GM21619 (cell line): Measurements from ENCODE around the gene RNASE4.
"Not testable (repeated sequence)": the region's sequence is repeated elsewhere in the genome, so short reads cannot be mapped to it uniquely, and the experiment has no call there.

Experiments used
- ATAC-seq: cut with Tn5 transposase; IDR thresholded peaks from one replicate; pipeline ENCODE4 v1.9.1; 2021; ENCODE audit not compliant: unreplicated experiment

RNASE4 gene

GRCh38 chr14:20734430-20734806 is 50.1 kb downstream of the RNASE4 start:
- ATAC-seq, result peak; percentile 71

- not testable (repeated sequence) for ATAC-seq
Observed at GRCh38 chr14:20738292-20738691, 53.9 kb downstream of the RNASE4 start.

- ATAC-seq, result no peak
Observed at GRCh38 chr14:20742132-20742531, 57.8 kb downstream of the RNASE4 start.

GRCh38 chr14:20743556-20743955 is 59.2 kb downstream of the RNASE4 start:
- ATAC-seq, result no peak

GRCh38 chr14:20745571-20746358 is 61.4 kb downstream of the RNASE4 start, which contains the start of gene EDDM3A:
TSS of gene EDDM3A (plus strand) at chr14:20745887. CDS start at chr14:20747581, 1,694 bp downstream.
- ATAC-seq, result no peak

- ATAC-seq, result no peak
Observed at GRCh38 chr14:20746566-20746965, 62.2 kb downstream of the RNASE4 start.

GRCh38 chr14:20748439-20748838 is 64.1 kb downstream of the RNASE4 start:
- ATAC-seq, result no peak

GRCh38 chr14:20750194-20750593 is 65.8 kb downstream of the RNASE4 start:
- ATAC-seq, result no peak
